ENCODE data around the gene MALSU1. TPM values are rescaled to one million over a fixed set of nuclear protein-coding genes. Genes with fewer than 3 reads are reported as not detected.
"Not testable (repeated sequence)": the region's sequence is repeated elsewhere in the genome, so short reads cannot be mapped to it uniquely, and the experiment has no call there.

MALSU1 gene
- total RNA-seq, 1 experiment from 2014 or later, result 236 TPM

GRCh38 chr7:23285657-23286646 lies 13.2 kb upstream of the MALSU1 start:
- DNase-seq (ENCODE audit: low spot score), result no peak

DNA sequence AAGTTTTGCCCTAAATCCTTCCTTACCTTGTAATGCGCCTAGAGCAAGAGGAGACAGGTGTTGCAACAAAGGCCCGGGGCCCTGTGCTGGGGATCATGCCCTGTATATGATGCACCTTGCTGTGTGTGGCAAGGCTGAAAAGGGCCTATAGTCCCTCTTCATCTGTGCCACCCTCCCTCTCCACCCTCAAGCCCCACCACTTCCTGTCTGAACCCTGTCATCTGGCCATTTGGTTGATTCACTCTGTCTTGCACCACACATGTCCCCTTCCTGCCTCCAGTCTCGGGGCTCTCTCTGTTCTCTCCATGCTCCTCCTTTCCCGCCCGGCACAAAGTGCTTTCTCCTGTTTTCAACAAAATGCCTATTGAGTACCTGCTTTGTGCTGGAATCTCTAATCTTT lies 11.5 kb upstream of the MALSU1 start:
- no peak for DNase-seq (ENCODE audit: low spot score)

- no peak for DNase-seq (ENCODE audit: low spot score)
These were observed 8.1 kb upstream of the MALSU1 start for GRCh38 chr7:23290993-23291392.

GRCh38 chr7:23291957-23292560 lies 7.1 kb upstream of the MALSU1 start:
- no peak for DNase-seq (ENCODE audit: low spot score)

DNA sequence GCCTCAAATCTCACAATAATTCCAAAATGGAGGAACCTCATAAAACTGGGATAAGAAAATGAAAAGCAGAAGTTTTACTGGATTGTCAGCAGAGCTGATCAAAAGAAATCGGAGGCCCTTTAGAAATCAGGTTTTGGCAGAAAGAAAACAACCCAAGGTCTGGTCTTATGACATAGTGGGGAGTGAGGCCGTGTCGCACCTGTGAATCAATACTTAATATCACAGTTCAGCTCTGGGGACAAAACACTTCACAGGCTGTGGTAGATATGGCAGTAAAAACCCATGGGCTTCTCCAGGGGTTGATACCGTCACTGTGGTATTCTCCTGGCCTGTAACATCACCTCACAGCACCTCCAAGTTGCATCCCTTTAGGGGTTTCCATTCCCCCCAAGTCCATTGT lies 6.5 kb upstream of the MALSU1 start:
- DNase-seq (ENCODE audit: low spot score), result no peak

- DNase-seq (ENCODE audit: low spot score), result no peak
These were observed 5.6 kb upstream of the MALSU1 start for GRCh38 chr7:23293500-23294073.

DNA sequence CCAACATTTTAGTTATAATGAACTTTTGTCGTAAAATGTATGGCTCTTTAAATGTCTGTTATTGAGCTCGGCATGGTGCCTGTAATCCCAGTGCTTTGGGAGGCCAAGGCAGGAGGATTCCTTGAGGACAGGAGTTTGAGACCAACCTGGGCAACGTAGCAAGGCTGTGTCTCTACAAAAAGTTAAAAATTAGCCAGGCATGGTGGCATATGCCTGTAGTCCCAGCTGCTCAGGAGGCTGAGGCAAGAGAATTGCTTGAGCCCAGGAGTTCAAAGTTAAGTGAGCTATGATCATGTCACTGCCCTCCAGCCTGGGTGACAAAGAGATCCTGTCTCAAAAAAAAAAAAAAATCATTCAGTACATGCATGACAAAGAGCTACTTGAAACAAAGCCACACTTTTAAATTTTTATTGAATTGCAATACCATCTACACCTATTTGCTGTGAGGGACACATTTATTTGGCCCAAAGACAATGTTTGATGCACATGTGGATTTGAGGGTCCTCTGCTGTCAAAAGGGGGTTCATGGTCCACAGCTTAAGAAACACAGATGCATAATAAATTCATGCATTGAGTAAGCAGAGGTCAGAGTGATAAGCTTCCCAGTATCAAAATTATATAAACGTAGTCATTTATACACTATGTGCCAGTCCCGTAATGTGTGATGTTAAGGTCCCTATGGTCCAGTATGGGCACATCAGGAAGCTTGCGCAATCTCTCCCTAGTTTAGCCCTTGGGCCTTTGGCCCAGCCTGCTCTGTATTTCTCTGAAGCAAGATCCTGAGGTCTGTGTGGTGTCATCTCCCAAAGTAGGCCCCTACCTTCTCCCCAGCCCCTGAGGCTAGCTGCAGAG lies 4.4 kb upstream of the MALSU1 start:
- no peak for DNase-seq (ENCODE audit: low spot score)

DNA sequence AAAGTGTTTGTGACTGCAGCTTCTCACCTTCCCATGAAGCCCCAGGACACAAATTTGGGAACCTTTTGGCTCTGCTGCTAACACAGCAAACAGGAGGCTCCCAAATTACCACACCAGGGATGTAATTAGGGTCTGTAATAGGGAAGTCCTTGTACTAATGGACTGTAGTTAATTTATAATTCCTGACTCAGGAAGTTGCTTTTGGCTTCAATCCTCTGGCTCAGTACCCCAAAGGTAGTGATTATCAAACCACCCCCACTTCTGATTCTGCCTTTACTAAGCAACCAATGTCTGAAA lies 3.8 kb upstream of the MALSU1 start:
- no peak for DNase-seq (ENCODE audit: low spot score)

DNA sequence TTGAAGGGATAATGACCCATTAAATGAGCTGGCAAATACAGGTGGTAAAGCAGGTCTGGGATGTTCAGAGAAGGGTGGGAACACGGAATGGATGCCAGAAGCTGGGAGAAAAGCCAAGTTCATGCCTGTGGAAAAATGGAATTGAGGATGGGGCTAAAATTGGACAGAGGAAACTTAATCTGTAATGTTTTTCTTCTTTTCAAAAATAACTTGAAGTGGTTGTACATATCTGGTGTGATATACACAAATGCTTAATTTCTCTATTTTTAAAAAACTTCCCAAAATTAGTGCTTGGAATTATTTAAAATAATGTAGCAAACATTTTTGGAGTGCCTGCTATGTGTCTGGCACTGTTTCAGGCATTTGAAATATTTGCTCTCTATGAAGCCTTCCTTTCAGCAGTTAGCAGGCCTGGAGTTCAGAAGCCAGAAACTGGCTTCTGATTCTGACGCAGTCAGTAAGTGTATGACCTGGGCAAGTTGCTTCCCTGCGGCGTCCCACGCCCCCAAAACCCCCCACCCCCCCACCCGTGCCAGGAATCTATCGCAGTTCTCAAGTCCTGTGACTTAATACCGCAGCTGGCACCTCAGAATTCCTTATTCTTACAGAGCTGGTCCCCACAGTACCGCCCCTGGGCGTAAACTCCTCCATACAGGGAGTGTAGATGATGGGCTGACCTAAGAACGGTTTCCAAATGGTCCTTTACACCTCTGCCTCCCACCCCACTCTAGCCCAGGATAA lies 828 bp upstream of the MALSU1 start:
- DNase-seq (ENCODE audit: low spot score), result no peak

DNA sequence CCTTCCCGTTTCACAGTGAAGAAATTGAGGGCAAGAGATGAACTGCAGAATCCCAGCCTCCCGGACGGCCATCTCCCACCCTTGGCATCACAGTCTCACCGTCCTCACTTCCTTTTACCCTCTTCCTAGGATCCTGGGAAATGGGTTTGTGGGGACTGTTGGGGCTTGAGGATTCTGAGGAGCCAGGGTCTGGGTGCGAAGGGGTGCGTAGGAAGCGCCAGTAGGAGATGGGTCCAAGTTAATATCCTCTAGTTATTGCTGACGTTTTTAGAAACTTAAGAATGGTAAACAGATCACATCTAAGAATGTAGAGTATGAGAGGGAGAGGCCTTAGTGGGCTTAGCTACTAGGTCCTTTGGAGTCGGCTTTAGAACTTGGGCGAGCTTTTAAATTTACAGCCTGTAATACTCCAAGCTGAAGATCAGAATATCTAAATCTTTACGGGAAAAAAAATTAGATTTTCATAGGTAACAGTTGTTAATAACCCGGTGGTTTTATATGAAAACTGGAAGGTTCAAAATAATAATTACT lies 696 bp downstream of the MALSU1 start:
- DNase-seq (ENCODE audit: low spot score), result no peak

GRCh38 chr7:23306936-23307521 lies 7.9 kb downstream of the MALSU1 start:
- no peak for DNase-seq (ENCODE audit: low spot score)

DNA sequence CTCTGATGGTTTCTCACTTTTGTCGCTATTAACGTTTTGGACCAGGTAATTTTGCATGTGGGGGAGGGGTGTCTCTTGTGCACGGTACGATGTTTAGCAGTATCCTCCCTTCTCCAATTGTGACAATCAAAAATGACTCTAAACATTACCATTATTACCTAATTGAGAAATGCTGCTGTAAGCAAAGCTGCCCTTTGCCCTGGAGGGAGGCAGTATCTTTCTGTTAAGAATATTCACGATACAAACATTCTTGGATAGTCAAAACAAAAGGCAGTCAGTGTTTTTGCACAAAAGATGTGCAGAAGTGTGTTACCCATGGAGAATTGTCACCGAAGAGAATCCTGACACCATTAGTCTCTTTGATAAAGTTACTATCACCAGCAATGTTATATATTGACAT lies 9.6 kb downstream of the MALSU1 start:
- DNase-seq (ENCODE audit: low spot score), result no peak

DNA sequence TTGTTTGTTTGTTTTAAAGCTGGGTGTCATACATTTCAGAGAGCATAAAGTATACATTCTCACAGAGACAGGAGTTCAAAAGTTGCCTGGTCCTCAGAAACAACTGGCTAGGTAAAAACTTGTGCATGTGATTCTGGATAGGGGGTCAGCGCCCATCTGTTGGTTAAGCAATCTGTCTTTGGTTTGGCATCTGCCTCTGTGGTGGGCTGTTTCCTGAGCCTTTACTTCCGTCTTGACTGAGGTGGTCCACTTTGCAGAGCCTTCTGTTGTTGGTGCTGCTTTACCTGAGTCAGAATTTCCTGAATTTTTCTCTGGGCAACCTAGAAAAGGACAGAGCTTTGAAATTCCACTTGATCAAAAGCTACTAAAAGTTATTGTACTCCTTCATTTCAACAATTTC lies 13.0 kb downstream of the MALSU1 start:
- DNase-seq (ENCODE audit: low spot score), result not testable (repeated sequence)

DNA sequence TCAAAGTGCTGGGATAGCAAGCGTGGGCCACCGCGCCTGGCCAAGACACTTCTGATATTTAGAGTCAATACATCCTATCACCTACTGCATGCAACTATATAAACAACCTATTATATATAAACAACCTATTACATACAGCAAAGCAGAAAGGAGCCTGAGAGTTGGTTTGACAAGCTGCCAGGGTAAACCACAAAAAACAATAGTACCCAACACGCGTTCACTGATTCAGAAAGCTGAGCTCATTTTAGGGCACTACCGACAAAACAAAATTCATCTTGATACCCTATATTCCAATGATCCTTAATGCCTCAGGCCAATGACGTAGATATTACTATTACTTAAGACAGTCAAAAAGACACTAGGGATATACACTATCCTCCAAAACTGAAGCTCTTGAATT lies 16.2 kb downstream of the MALSU1 start:
- no peak for DNase-seq (ENCODE audit: low spot score)

DNA sequence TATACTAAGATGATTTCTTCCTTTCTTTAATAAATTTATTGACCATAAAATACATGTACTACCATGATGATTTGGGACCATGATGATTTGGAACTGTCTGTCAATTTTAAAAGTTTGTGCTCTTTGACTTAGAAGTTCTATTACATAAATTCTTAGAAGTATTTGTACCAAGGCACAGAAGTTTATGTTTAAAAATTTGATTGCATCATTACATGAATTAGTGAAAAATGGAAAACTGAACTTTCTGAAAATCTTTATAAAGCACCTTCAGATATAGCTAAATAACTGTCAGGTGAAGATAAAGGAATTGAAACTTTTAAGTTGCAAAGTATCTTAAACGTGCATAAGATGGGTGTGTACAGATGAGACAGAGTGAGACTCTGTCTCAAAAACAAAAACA lies 32.0 kb downstream of the MALSU1 start:
- DNase-seq (ENCODE audit: low spot score), result no peak

DNA sequence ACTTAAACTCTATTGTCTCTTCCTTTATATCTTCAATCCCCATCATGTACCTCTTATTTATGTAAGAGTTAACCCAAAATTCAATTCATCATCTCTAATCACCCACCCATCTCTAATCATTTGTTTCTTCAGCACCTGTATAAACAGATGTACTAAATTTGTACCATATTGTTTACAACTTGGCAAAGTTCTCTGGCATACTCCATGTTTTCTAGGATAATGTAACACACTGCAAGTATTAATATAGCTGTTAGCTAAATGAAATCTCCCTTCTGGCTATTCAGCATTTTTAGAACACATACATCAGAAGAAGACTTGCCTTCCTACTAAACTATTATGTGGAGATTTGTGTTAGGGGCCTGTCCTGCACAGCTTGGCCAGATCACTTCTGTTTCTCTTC lies 33.1 kb downstream of the MALSU1 start:
- DNase-seq (ENCODE audit: low spot score), result no peak

DNA sequence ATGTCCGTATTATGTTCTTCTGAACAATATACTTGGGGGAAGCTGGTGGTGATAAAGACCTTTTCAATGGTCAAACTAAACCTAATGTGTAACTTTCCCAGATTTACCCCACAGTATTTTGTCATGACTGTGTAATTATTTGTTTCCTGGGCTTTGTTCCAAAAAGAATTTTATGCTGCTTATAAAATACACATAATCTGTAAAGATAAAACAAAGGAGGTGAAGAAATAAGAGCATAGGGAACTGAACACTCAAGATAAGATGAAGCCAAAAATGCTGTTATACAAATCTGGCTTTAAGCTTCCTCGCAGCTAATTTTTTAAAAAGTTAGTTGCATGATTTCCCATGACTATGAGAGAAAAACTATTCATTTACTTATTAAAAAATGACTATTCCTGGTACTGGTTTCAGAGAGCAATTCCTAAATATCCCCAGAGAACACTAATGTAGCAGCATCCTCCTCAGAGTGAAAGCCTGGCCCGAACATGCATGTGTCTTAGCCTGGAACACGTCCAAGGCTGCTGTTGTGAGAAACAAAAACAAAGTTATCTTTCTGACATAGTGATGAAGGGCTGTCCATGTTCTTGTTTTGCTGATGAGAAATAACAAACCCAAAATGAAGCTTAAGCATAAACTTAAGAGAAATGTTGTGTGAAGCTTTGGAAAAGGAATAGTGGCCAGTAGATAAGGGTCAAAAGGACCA lies 33.9 kb downstream of the MALSU1 start:
- DNase-seq (ENCODE audit: low spot score), result peak; percentile 62

DNA sequence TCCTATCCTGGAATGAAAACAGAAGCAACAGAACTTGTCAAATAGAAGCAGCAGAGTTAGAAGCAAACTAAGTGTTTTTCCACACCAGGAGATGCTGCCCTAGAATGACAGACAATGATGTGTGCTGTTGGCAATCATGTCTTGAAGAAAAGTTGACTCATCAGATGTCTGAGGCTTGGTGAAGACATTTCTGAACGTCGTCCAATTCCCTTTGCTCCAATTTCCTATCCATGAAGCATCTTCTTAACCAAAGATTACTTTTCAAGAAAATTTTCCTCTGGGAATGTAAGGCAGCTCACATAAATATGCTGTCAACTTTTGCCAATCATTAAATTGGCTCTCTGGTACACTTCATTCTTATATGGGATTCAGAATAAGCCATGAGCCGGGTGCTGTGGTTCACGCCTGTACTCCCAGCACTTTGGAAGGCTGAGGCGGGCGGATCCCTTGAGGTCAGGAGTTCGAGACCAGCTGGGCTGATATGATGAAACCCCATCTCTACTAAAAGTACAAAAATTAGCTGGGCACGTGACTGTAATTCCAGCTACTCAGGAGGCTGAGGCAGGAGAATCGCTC lies 34.6 kb downstream of the MALSU1 start:
- peak; percentile 25 for DNase-seq (ENCODE audit: low spot score)

DNA sequence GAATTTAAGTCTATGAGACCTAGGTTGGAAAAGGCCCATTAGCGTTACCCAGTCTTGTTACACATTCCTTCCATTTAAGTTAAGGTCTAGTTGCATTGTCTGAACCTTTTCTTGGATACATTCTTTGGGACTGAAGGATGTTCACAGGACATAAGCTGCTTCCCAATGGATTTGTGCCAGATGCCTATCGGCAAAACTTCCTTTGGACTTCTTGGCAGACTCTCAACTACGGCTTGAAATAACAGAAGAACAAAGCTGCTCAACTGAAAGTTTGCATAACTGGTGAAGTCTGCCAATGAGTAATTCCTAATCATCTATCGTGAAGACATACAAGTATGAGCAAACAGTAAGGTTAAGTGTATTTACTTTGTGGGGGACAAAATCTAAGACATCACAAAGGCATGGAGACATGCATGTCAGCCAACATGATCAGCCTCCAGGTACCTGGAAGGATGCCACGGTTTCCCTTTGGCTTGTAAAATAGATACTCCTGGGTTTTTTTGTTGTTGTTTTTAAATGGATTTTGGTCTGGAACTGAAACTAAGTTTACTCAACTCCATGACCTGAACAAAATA lies 35.4 kb downstream of the MALSU1 start:
- peak; percentile 92 for DNase-seq (ENCODE audit: low spot score)
